CD4-positive, alpha-beta T cell treated with Interleukin-4 for 1 hour (primary cell): ENCODE measurements around the gene MSMP.
A peak's percentile ranks its signal among the peaks of the same experiment; 100 is the strongest.

Source experiments
- DNase-seq, 2 donors: peaks; one replicate each; pipeline ENCODE4 v3.0.0-alpha.2; 2020 to 2022

MSMP gene, protein sequence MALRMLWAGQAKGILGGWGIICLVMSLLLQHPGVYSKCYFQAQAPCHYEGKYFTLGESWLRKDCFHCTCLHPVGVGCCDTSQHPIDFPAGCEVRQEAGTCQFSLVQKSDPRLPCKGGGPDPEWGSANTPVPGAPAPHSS

DNA sequence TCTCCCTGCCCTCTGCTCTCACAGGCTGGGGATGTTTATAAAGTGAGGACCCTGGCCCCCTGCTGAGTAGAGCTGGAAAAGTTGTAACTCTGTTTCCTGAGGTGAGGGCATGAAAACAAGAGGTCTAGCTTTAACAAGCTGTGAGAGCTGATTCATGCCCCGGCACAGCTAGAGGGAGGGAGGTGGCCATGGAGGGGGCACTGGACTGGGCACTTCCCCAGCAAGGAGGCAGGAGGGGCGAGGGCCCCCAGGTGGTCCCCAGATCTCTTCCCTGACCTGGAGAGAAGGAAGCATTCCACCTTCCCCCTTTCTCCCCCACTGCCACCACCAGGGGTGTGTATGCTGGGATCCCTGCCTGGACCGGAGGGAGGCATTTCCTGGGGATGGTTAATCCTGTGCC lies at the start of gene MSMP:
Gene MSMP, minus strand, starts transcription at position 13 of the 400 bp plus-strand sequence. CDS start 147 bp downstream, outside the sequence.
- no peak for DNase-seq

DNA sequence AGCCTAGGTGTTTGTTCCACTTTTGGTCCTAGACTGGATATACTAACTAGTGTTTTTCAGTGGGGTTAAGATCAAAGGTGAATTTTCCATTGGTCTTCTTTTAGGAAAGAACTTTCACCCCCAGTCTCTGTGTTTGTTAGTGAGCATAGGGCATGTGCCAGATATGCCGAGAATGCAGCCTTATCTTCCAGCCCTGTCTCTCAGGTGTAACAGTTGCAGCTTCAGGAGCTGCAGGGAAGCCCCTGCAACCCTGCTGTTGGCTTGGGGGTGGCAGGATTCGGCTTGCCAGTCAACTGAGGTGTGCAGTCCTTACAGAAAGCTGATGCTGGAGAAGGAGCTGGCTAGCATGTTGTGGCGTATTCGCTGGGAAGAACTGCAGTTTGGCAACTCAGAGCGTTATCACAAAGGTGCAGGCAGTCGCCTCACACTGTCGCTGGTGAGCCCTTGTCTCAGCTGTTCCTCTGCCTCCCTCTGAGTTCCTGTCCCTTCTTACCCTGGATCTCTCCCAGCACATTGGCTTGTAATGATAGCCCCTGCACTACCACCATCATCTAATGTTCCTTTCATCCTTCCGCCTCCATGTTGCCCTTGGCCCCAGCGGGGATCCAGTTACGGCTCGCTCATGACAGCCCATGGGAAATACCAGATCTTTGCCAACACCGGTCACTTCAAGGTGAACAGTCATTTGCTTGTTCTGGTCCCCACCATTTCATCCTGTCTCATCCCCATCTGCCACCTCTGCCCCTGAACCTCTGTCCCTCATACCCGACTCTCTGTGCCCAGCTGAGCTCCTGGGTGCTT lies 47.5 kb upstream of the MSMP start:
- DNase-seq: no peak

DNA sequence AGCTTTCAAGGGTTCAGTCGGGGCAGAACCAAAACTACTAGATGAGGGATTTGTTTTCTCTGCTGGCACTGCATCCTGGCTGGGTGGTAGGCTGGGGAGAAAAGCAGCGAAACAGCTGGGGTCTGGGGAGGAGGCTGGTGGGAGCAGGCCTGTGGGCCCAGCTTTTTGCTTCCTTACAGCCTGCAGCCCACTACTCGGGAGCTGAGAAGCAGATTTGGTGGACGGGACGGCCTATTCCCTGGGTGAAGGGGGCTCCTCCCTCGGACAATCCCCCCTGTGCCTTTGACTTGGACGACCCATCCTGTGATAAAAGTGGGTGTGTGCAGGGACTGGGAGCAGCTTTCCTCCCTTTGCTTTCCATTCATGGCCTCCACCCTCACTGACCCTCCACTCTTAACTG lies 46.5 kb upstream of the MSMP start:
- no peak for DNase-seq

DNA sequence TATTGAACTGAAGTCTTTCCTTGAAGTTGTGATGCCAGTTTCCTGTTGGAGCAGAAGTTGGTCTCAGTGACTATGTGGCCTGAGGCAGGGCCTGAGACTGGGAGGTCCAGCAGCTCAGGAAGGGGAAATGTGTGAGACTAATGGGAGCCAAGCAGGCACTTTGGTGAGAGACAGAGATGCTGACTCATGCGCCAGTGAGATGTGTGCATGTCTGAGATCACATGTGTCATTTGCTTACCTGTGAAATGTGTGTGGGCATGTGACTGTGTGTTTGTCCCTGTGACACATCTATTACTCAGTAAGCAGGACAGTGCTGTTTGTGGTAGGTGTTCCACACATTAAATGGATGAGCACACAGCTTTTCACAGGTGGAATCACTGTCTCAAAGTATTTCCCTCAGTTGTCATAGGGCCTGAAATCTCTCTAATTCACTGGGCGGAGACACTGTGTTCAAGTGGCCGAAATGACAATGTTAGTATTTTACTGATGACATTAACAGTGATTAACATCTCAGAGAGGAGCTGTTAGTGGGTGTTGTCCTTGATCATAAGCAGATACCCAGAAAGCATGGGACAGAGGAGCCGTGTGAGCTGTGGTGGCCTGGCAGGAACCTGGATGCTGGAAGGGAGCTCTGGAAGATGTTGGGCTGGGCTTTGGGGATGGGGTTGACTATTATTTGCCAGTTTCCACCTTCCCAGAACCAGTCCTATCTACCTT lies 44.7 kb upstream of the MSMP start:
- DNase-seq: peak in 1 of 2 donors; percentile 12

DNA sequence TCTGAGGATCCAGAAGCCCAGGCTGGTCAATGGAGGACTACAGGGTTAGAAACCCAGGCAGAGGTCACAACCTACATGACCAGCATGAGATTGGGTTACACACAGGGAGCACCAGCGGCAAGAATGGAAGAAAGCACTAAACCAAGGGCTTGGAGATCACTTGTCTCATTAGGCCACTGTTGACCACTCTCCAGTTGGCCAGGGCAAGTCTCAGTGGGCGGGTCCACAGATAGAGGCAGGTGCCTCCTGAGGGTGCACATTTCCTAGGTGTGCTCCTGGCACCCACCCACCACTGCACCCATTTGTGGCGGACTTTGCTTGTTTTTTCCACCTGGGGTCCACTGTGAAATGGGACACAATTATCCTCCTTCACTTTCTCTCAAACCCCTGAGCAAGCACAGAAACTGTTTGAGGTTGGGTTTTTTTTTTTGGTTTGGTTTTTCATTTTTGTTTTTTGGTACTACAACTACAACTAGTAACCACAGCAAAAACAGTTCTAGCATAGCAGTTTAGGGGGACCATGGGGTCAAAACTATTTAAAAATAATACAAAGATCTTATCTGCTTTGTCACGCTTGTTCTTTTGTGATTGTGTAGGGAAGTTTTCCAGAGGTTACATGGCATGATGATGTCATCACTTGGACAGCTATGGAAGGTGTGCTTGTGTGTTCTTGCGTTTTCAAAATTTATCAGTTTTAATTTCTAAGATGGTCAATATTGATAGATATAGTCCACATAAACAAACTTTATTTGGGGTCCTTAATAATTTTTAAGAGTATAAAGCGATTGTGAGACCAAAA lies 43.4 kb upstream of the MSMP start:
- DNase-seq: no peak

DNA sequence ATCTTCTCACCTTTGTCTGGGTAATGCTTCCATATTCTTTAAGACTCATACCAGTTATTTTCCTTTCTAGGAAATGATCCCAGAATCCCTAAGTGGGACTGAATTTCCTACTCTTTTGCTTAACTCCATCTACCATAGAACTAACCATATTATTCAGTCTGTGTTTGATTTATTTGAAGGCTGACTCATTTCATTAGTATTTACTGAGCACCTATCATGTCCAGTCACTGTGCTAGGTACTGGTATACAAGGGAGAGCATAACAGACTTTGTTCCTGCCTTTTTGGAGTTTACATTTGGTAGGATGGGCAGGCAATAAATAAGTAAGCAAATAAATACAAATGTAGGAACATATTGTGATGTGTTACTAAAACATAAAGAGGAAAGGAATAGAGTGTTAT lies 41.6 kb upstream of the MSMP start:
- DNase-seq: no peak

DNA sequence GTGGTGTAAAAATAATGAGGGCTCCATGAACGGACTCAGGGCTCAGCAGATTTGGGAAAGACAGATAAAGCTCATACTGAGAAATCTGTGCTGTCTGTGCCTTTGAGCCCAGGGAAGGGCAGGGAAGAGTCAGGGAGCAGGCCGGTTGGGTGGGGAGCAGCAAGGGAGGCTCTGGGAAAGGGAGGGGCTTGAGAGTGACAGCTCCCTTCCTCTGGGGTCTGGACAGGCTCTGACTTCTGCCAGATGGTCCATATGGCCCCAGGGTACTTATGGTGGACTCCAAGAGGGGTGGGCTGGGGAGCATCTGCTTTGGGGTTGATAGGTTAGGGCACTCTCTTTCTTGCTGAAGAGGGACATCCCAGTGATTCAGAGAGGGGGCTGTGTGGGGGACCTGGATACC lies 39.4 kb upstream of the MSMP start:
- no peak for DNase-seq

DNA sequence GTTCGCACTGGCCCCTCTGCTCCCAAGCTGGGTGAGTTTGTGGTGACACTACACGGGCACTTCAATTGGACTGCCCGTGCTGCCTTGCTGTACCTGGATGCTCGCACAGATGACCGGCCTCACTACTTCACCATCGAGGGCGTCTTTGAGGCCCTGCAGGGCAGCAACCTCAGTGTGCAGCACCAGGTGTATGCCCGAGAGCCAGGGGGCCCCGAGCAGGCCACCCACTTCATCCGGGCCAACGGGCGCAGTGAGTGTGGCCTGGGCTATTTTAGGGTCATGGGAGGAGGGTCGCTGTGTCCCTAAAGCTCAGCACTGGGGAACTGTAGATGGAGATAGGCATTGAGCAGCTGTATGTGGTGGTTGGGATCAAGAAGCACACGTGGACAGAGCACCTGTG lies 38.8 kb upstream of the MSMP start:
- DNase-seq: no peak

DNA sequence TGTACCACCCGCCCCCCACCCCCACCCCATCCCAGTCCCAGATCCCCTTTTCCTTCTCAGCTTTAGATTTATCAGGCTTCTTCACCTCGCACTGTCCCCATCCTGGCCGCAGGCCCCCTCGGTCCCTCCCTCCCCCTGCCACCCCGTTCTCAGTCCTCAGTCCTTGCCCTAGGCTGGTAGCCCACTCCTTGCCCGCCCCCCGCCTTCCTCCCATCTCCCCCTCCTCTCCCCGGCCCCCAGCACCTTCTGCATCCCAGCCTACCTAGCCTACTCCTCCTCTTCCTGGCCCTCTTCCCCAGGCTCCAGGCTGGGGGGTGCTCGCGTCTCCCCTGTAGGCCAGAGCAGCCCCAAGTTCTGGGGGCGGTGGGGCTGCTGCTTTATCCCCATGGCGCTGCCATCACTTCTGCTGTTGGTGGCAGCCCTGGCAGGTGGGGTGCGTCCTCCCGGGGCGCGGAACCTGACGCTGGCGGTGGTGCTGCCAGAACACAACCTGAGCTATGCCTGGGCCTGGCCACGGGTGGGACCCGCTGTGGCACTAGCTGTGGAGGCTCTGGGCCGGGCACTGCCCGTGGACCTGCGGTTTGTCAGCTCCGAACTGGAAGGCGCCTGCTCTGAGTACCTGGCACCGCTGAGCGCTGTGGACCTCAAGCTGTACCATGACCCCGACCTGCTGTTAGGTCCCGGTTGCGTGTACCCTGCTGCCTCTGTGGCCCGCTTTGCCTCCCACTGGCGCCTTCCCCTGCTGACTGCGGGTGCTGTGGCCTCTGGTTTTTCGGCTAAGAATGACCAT lies 38.1 kb upstream of the MSMP start:
- DNase-seq: no peak

DNA sequence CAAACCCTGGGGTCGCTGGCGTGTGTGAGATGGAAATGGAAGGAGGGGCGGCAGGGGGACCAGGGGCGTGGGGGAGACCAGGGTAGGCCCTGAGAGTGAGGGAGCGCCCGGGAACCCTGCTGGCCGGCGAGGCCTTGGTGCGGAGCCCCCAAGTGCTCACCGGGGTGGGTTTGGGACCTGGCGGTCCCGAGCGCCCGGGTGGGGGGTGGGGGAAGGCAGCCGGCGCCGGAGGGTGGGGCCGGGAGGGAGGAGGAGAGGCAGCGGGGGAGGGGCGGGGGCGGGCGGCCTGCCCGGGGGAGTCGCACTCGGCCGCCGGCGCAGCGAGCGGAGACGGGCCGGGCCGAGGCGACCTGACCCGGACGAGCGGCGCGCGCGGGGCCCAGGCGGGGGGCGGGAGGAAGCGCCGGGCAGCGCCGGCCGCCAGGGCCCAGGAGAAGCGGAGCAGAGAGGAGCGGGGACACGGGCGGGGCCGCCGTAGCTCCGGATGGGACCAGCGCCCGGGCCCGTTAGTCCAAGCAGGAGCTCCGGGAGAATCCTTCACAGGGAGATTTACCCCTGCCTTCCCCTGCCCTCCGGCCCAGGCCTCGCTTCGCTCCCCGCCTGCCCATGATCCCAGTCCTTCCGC lies 37.3 kb upstream of the MSMP start, which contains the start of gene NPR2:
Gene NPR2, plus strand, starts transcription at position 295 of the 625 bp plus-strand sequence. CDS start 818 bp downstream, outside the sequence.
- DNase-seq: no peak

DNA sequence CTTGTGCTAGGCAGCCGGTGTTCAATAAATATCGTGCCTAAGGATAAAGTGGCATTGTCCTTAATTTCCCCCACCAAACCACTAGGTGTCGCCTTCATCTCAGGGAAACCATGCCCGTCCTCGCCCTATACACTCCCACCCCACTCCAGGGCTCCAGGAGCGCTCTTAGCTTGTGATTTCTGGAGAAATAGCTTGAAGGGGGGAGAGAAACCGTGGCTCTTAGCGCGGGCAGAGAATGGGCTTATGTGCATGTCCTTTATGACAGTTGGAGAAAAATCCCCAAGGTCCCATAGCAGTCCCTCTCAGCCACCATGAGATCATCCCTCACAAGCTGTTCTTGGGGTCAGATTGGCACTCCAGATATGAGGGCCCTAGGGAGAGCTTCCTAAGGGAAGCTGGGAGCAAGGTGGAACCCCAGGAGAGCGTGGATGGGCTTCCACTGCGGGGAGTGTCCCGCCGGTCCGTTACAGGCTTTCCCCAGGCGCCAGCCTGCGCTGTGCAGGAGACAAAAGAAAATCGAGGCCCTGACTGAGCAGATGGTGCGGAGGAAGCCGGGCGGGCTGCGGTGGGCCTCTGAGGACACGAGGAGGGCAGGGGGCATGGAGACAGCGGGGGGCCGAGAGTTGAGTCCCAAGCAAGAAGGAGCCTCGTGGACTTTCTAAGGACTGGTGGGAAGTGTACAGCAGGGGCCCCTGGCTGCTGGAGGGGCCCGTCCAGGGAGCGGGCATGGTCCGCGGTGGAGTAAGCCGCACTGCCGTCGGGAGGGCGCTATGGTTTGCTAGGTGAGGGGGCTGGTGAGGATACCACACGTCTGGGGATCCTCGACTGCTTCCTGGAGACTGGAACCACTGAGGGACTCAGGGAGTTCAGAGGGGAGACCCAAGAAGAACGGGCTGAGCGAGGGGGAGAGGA lies 36.6 kb upstream of the MSMP start:
- peak; percentile 68 to 78 for DNase-seq

DNA sequence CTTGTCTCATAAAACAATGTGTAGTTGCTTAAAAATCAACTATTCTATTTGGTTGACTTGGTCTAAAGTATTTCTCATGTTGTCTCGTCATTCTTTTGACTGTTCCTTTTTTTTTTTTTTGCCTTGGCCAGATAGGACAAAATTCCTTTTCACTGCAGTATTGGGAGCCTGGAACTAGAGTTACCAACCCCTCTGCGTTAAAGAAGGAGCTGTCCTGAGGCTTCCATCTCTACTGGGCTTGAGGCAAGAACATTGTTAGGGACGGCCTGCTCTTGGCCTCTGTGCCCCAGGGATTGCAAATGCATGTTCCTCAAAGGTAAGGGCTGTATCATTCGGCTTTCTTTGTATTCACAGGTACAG lies 35.9 kb upstream of the MSMP start:
- DNase-seq: no peak

DNA sequence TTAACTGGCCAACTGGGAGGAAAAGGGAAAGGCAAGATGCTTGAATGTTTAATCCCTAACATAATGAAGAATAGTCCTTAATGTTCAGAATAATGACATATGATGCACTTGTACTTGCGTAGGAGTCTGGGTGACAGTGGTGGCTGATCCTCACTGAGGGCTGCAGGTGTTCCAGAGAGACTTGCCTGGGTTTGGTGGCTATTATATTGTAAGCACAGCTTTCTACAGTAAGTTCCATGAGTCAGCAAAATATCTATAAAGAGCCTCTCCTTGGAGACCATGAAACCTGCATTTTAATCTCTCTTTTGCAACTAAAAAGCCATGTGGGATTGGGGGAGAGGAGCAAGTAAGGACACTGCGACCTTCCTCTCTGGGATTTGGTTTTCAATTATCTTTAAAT lies 35.5 kb upstream of the MSMP start:
- no peak for DNase-seq

DNA sequence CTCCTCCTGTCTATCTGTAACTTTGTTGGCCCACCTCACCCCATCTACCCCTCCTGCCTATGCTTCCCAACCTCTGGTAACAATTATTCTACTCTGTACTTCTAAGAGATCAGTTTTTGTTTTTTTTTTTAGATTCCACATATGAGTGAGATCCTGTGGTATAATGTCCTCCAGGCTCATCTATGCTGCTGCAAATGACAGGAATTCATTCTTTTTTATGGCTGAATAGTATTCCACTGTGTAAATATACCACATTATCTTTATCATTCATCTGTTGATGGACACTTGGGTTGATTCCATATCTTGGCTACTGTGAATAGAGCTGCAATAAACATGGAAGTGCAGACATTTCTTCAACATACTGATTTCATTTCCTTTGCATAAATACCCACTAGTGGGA lies 29.3 kb upstream of the MSMP start:
- no peak for DNase-seq

DNA sequence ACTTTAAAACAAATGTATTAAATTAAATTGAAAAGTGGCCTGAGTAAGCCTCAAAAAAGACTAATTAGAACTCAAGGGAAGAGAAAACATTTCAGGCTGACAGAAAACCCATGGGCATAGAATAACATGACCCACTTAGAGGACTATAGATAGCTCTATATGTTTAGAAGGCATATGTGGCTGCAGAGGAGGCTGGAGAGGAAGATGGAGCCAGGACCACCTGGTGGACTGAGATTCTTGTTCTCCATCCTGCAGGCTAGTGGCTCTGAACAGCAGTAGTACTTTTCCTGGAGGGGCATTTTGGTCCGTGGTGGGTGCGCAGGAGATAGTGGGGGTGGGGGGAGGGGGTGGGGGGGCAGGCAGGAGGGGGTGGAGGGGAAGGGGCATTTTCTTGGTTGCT lies 27.0 kb upstream of the MSMP start:
- DNase-seq: no peak

DNA sequence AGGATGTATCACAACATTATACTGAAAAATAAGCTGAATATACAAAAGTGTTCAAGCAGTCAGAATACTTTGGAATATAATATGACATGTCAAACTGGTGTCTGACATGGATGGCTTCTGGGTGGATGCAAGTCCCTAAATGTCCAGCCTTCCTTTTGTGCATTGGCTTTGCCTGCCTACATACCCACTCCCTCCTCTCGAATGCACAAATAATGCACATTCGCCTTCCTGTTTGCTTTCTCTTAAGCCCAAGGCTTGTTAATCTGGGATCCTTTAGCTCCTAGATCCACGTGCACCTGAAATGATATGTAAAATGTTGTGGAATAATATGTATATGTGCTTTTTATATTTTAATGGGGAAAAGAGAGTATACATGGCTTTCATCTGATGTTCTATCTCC lies 24.4 kb upstream of the MSMP start:
- DNase-seq: no peak

DNA sequence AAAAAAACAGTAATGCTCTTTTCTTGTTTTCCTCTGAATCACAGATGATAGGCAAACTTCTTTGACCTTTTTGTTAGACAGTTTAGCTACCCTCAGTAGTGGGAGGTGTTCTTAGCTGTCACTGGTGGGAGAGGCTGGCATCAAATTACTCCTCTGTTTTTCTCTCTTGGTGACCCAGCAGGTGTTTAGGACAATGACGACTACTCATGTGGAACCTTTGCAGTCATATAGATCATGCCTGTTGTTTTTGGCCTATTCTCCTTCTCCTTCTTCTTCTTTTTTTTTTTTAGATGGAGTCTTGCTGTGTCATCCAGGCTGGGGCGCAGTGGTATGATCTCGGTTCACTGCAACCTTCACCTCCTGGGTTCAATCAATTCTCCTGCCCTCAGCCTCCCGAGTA lies 21.9 kb upstream of the MSMP start:
- no peak for DNase-seq

DNA sequence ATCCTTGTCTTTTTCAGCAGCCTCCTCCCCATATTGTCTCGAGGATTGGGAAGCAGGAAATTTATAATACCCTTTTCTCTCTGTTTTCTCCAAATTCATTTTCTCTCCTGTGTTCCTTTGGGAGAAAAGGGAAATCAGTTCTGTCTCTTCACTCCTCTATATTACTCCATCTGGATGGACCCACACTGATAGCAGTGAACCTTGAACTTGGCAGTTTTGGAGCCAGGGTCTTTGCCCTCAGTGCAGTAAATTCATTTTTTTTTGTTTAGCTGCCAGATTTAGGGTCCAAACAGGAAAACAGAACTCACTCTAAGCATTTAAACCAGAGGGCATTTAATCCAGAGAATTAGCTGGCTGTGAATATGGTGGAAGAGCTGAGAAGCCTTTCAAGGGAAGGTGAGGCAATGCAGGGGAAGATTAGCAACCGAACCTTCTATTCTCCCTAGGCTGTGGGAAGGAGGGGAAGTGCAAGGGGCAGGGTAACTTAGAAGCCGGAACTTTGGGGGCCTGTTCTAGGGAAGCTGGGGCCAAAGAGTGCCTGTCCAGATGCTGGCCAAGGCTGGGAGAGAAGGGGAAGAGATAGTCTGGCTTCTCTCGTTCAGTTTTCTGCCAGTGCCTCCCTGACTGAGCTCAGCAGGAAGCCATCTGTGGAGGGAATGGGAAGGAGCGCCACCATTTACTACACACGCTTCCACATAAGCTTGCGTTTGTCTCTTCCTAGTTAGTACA lies 21.0 kb upstream of the MSMP start:
- no peak for DNase-seq

DNA sequence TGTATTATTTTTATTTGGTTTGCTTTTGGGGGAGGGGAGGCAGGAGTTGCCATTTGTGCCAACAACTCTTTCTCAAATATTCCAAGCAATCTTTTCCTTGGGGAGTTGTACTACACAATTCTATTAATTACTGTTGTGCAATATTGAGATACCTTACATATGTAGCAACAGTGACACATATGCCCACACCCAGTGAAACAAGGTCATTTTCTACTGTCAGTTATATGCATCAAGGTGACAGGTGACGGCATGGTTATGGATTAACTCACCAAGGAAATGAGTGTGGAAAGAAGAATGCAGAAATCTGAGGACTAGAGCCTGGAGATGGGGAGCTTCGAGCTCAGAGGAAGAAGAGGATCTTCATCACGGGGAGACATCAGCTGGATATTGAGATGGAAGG lies 17.9 kb upstream of the MSMP start:
- DNase-seq: no peak

DNA sequence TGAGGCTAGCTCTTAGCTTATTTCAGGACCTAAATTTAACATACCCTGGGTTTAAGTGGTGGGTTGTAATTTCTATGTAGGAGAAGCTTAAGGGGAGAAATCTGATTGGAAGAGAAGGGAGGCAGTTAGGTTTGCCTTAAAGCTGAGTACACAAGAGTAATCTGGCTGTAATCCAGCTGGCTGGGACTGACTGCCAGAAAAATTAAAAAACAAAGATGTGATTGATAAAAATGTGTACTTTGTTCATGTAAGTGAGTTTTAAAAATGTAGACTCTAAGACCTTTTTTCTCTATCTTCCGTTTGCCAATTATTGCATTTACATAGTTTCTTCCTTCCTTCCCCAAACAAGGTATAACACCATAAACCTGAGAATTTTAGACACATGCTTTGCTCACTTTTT lies 17.5 kb upstream of the MSMP start:
- no peak for DNase-seq
